ENCODE measurements around the gene LILRB3.
"Not testable (repeated sequence)": the region's sequence is repeated elsewhere in the genome, so short reads cannot be mapped to it uniquely, and the experiment has no call there.

The LILRB3 gene

GRCh38 chr19:54189735-54190502 lies 32.9 kb downstream of the LILRB3 start:
- DNase-seq (ENCODE audit: low spot score) = peak; percentile 100

- DNase-seq (ENCODE audit: low spot score) = no peak
These were observed 33.6 kb downstream of the LILRB3 start, which contains the start of gene MBOAT7 for GRCh38 chr19:54189145-54189734. Gene MBOAT7, minus strand, starts transcription at chr19:54189580. Its CDS starts 1,072 bp downstream, at chr19:54188508.

- DNase-seq (ENCODE audit: low spot score) = peak; percentile 39
These were observed 34.5 kb downstream of the LILRB3 start for GRCh38 chr19:54188215-54188871.

GRCh38 chr19:54186934-54187381 lies 35.8 kb downstream of the LILRB3 start:
- DNase-seq (ENCODE audit: low spot score) = no peak

GRCh38 chr19:54186351-54186750 lies 36.5 kb downstream of the LILRB3 start:
- no peak for DNase-seq (ENCODE audit: low spot score)

GRCh38 chr19:54183431-54183830 lies 39.4 kb downstream of the LILRB3 start:
- no peak for DNase-seq (ENCODE audit: low spot score)

GRCh38 chr19:54181894-54182293 lies 40.9 kb downstream of the LILRB3 start:
- not testable (repeated sequence) for DNase-seq (ENCODE audit: low spot score)

- DNase-seq (ENCODE audit: low spot score) = no peak
These were observed 42.1 kb downstream of the LILRB3 start for GRCh38 chr19:54180691-54181091.

- peak; percentile 65 for DNase-seq (ENCODE audit: low spot score)
These were observed 42.8 kb downstream of the LILRB3 start for GRCh38 chr19:54179921-54180461.

- DNase-seq (ENCODE audit: low spot score) = no peak
These were observed 43.5 kb downstream of the LILRB3 start for GRCh38 chr19:54179262-54179852.

- no peak for DNase-seq (ENCODE audit: low spot score)
These were observed 44.1 kb downstream of the LILRB3 start for GRCh38 chr19:54178581-54179261.

GRCh38 chr19:54173951-54174834 lies 48.6 kb downstream of the LILRB3 start:
- DNase-seq (ENCODE audit: low spot score) = no peak

GRCh38 chr19:54173359-54173699 lies 49.5 kb downstream of the LILRB3 start:
- DNase-seq (ENCODE audit: low spot score) = no peak

- peak; percentile 84 for DNase-seq (ENCODE audit: low spot score)
These were observed 50.1 kb downstream of the LILRB3 start, which contains the start of gene TMC4 for GRCh38 chr19:54172471-54173358. Gene TMC4, minus strand, starts transcription at chr19:54173160. Its CDS starts 43 bp downstream, at chr19:54173117.

- not testable (repeated sequence) for DNase-seq (ENCODE audit: low spot score)
These were observed 50.9 kb downstream of the LILRB3 start for GRCh38 chr19:54171736-54172431.

GRCh38 chr19:54169149-54169740 lies 53.6 kb downstream of the LILRB3 start:
- DNase-seq (ENCODE audit: low spot score) = no peak

GRCh38 chr19:54168174-54168917 lies 54.5 kb downstream of the LILRB3 start:
- peak; percentile 84 for DNase-seq (ENCODE audit: low spot score)

Measured in kidney tubule cell (primary cell).